ENCODE data around the gene KCNIP3. TPM values are rescaled to one million over a fixed set of nuclear protein-coding genes. Genes with fewer than 3 reads are reported as not detected.

The KCNIP3 gene
- total RNA-seq, 1 donor from 2014 or later: 9.2 TPM

- Mint-ChIP-seq H3K9me3 (no peaks in the 10 kb centered on the region), H3K4me1 (no peaks in the 10 kb centered on the region), H3K27me3 (ENCODE audit: low read depth) (peaks cover 59% of the 10 kb centered on the region), H3K4me3 (no peak overlapping the region), H3K27ac (no peak overlapping the region), H3K36me3 (no peaks in the 10 kb centered on the region)
- no peak for TF ChIP-seq CTCF (IDR thresholded peaks at IDR 0.05; ENCODE audit: unreplicated experiment)
- no peak for DNase-seq (ENCODE audit: low spot score in 2 of 2, unreplicated experiment in 2 of 2)
Observed at GRCh38 chr2:95357717-95358280, 60.7 kb downstream of the KCNIP3 start.

- Mint-ChIP-seq H3K27ac (no peak overlapping the region), H3K9me3 (no peaks in the 10 kb centered on the region), H3K4me3 (no peak overlapping the region), H3K27me3 (ENCODE audit: low read depth) (peaks cover 65% of the 10 kb centered on the region), H3K36me3 (no peaks in the 10 kb centered on the region), H3K4me1 (no peaks in the 10 kb centered on the region)
- TF ChIP-seq CTCF (IDR thresholded peaks at IDR 0.05; ENCODE audit: unreplicated experiment): no peak
- no peak for DNase-seq (ENCODE audit: low spot score in 2 of 2, unreplicated experiment in 2 of 2)
Observed at GRCh38 chr2:95359031-95359430, 61.9 kb downstream of the KCNIP3 start.

GRCh38 chr2:95359501-95359930 is 62.4 kb downstream of the KCNIP3 start:
- no peak for DNase-seq (ENCODE audit: low spot score in 2 of 2, unreplicated experiment in 2 of 2)
- Mint-ChIP-seq H3K27ac (no peak overlapping the region), H3K4me1 (no peaks in the 10 kb centered on the region), H3K36me3 (no peaks in the 10 kb centered on the region), H3K4me3 (no peak overlapping the region), H3K9me3 (no peaks in the 10 kb centered on the region), H3K27me3 (ENCODE audit: low read depth) (peaks cover 66% of the 10 kb centered on the region)
- TF ChIP-seq CTCF (IDR thresholded peaks at IDR 0.05; ENCODE audit: unreplicated experiment): no peak

GRCh38 chr2:95361216-95361980 is 64.3 kb downstream of the KCNIP3 start:
- Mint-ChIP-seq H3K9me3 (no peaks in the 10 kb centered on the region), H3K4me1 (no peaks in the 10 kb centered on the region), H3K27me3 (ENCODE audit: low read depth) (peaks cover 70% of the 10 kb centered on the region), H3K36me3 (no peaks in the 10 kb centered on the region), H3K4me3 (no peak overlapping the region), H3K27ac (no peak overlapping the region)
- DNase-seq (ENCODE audit: low spot score in 2 of 2, unreplicated experiment in 2 of 2): no peak
- no peak for TF ChIP-seq CTCF (IDR thresholded peaks at IDR 0.05; ENCODE audit: unreplicated experiment)

- Mint-ChIP-seq H3K27me3 (ENCODE audit: low read depth) (peaks cover 77% of the 10 kb centered on the region), H3K9me3 (no peaks in the 10 kb centered on the region), H3K4me1 (no peaks in the 10 kb centered on the region), H3K36me3 (no peaks in the 10 kb centered on the region), H3K4me3 (no peak overlapping the region), H3K27ac (no peak overlapping the region)
- TF ChIP-seq CTCF (IDR thresholded peaks at IDR 0.05; ENCODE audit: unreplicated experiment): no peak
- no peak for DNase-seq (ENCODE audit: low spot score in 2 of 2, unreplicated experiment in 2 of 2)
Observed at GRCh38 chr2:95362486-95362885, 65.3 kb downstream of the KCNIP3 start.
